Lung (tissue), 12 donors: Measurements from ENCODE around the gene ADAMTS15. TPM values are rescaled to one million over a fixed set of nuclear protein-coding genes. Genes with fewer than 3 reads are reported as not detected.

Experiments
- ATAC-seq: fragments of 200-7000 bp; cut with Tn5 transposase; one replicate; pipeline ENCODE4 v1.9.1; 2020; ENCODE audit warnings: moderate number of reproducible peaks; ENCODE audit not compliant: insufficient read depth, low FRiP score
- DNase-seq, 3 donors: peaks; one replicate each; pipeline ENCODE4 v3.0.0-alpha.2; 2013 to 2017
- H3K27ac ChIP-seq, 2 donors: one replicate each; pipeline ENCODE4 v1.5.1; 2013; ENCODE audit warnings: mild to moderate bottlenecking in 2 of 2, moderate library complexity in 2 of 2, control low read depth in 1 of 2, inconsistent platforms in 1 of 2, low read depth in 1 of 2, low read length in 1 of 2
- H3K27me3 ChIP-seq, 3 donors: one replicate each; pipeline ENCODE4 v1.5.1; 2013; ENCODE audit warnings: low read length in 2 of 3; ENCODE audit not compliant: control insufficient read depth in 3 of 3, insufficient read depth in 3 of 3
- H3K36me3 ChIP-seq, 4 donors: one replicate each; pipeline ENCODE4 v1.5.1; 2013; ENCODE audit warnings: low read length in 4 of 4, mild to moderate bottlenecking in 1 of 4, moderate library complexity in 1 of 4; ENCODE audit not compliant: control insufficient read depth in 4 of 4, insufficient read depth in 4 of 4
- H3K4me1 ChIP-seq, 5 donors: one replicate each; pipeline ENCODE4 v1.5.1; 2013; ENCODE audit warnings: low read length in 5 of 5, mild to moderate bottlenecking in 2 of 5, moderate library complexity in 1 of 5; ENCODE audit not compliant: control insufficient read depth in 5 of 5, insufficient read depth in 5 of 5
- H3K4me3 ChIP-seq: one replicate; pipeline ENCODE4 v1.5.1; 2013; ENCODE audit warnings: mild to moderate bottlenecking, control low read depth, moderate library complexity
- H3K9ac ChIP-seq, 2 donors: one replicate each; pipeline ENCODE4 v1.5.1; 2013; ENCODE audit warnings: low read length in 2 of 2, control low read depth in 1 of 2; ENCODE audit not compliant: insufficient read depth in 1 of 2
- H3K9me3 ChIP-seq, 4 donors: one replicate each; pipeline ENCODE4 v1.5.1; 2013; ENCODE audit warnings: low read length in 3 of 4, mild to moderate bottlenecking in 1 of 4, moderate library complexity in 1 of 4; ENCODE audit not compliant: control insufficient read depth in 4 of 4, insufficient read depth in 3 of 4
- CTCF ChIP-seq: IDR thresholded peaks from 2 replicates; pipeline ENCODE4 v1.5.1; 2012; ENCODE audit warnings: mild to moderate bottlenecking; ENCODE audit errors: control extremely low read depth, extremely low read depth
- WGBS, 2 donors: extraction: QIAGEN DNeasy Blood & Tissue Kit; methylation state at CpG; one replicate each; pipeline ENCODE4 v1.1.7; 2013; 5-methylcytosine and 5-hydroxymethylcytosine counted together
- polyA plus RNA-seq, 2 donors: library from polyadenylated mRNA; stranded (reverse); fragments of 200-250 nt; gene quantifications; one replicate each; pipeline ENCODE4 v1.2.1, GENCODE V29; 2013
- total RNA-seq, 2 donors: library from RNA; depleted of rRNA in 1 of 2; stranded (reverse); fragments of >200 nt in 1 of 2; gene quantifications; one replicate each; pipeline ENCODE4 v1.2.1, GENCODE V29; 2014 to 2021
- donor health status: control.
- donor health status: control.
- donor health status: Bipolar disorder and iron deficiency.
- donor health status: healthy.
- donor health status: DM: yes; HTN: yes; CAD: no.

The ADAMTS15 gene
- total and polyA plus RNA-seq, 4 donors: 4.4 to 22.9 (median 13.3) TPM

- Histone ChIP-seq H3K4me1 (peaks cover 8 to 67% (median 21%) of the 10 kb centered on the region in 5 donors), H3K9ac (no peak overlapping the region), H3K27me3 (no peaks in the 10 kb centered on the region), H3K27ac (peak overlapping the region in 1 of 2 donors; percentile 62), H3K36me3 (peaks cover 0 to 43% (median 6%) of the 10 kb centered on the region in 4 donors), H3K9me3 (no peaks in the 10 kb centered on the region), H3K4me3 (no peak overlapping the region)
- TF ChIP-seq CTCF: no peak
- DNase-seq: peak in 2 of 3 donors; percentile 26 to 57
- 47 to 52% methylated on average over 6 of the region's 6 CpGs for WGBS, 2 donors
- ATAC-seq: no peak
Measured at GRCh38 chr11:130452940-130453339, 4.5 kb downstream of the ADAMTS15 start.

GRCh38 chr11:130454491-130455252, 6.2 kb downstream of the ADAMTS15 start:
- peaks cover 0 to 69% (median 21%) of the 10 kb centered on the region in 5 donors for H3K4me1 ChIP-seq
- peak in 2 of 3 donors; percentile 76 to 78 for DNase-seq
- ATAC-seq: no peak
- H3K9ac ChIP-seq: no peak overlapping the region
- H3K36me3 ChIP-seq: peaks cover 0 to 44% (median 8%) of the 10 kb centered on the region in 4 donors
- WGBS, 2 donors: 65 to 73% methylated on average over 12 of the region's 12 CpGs
- H3K4me3 ChIP-seq: no peak overlapping the region
- peak overlapping the region in 1 of 2 donors; percentile 54 for H3K27ac ChIP-seq
- no peaks in the 10 kb centered on the region for H3K27me3 ChIP-seq
- no peak for TF ChIP-seq CTCF
- no peaks in the 10 kb centered on the region for H3K9me3 ChIP-seq

- no peaks in the 10 kb centered on the region for H3K27me3 ChIP-seq
- H3K36me3 ChIP-seq: peaks cover 0 to 41% (median 10%) of the 10 kb centered on the region in 4 donors
- peak overlapping the region in 1 of 2 donors; percentile 17 for H3K27ac ChIP-seq
- no peak for ATAC-seq
- peaks cover 0 to 69% (median 21%) of the 10 kb centered on the region in 5 donors for H3K4me1 ChIP-seq
- peak overlapping the region in 1 of 2 donors; percentile 11 for H3K9ac ChIP-seq
- no peaks in the 10 kb centered on the region for H3K9me3 ChIP-seq
- no peak overlapping the region for H3K4me3 ChIP-seq
- peak in 1 of 3 donors; percentile 29 for DNase-seq
- 66 to 79% methylated on average over 15 of the region's 15 CpGs for WGBS, 2 donors
- TF ChIP-seq CTCF: no peak
Measured at GRCh38 chr11:130455483-130456127, 7.2 kb downstream of the ADAMTS15 start.
